Suprapubic skin (tissue), 2 donors: Measurements from ENCODE around the gene CKAP4.

Experiments
- EP300 ChIP-seq: sonication (generic); formaldehyde crosslinking; IDR thresholded peaks from one replicate; pipeline ENCODE4 v1.6.1; 2017; ENCODE audit warnings: antibody characterized with exemption
- POLR2A ChIP-seq, 2 donors: fragments of 450-650 bp; IDR thresholded peaks; one replicate each; pipeline ENCODE4 v1.6.1; 2017; ENCODE audit warnings: antibody characterized with exemption in 2 of 2, mild to moderate bottlenecking in 2 of 2, moderate library complexity in 2 of 2

DNA sequence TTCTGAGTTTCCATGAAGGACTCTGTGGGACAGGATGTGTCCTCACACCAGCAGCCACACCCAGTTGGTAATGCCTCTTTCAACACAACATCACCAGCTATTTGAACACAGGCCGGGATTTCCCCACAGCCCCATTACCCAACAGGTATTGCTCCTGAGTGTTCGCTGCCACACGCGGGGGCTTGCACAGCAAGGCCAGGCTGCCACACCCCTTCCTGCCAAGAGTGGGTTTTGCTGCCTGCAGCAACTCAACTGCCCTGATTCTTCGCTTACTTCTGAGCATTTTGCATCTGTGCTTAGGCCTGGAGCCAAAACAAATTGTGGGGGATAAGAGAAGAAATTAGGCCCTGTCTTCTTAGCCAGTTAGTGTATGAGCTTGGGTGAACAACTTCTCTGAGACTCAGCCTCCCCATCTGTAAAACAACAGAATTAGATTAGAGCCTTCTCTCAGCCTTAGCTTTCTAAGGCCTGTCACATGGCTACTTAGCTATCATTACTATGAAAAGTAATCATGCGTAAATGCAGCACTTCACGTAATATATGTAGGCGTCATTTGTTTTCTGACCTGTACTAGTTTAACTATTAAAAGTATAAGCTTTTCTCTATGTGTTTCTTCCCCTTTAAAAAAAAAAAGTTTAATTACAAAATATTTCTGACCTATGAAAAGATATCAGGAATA lies 20.0 kb downstream of the CKAP4 start:
- no peak for TF ChIP-seq EP300
- TF ChIP-seq POLR2A (IDR thresholded peaks at IDR 0.05), result no peak
